HG03196 (cell line): ENCODE data around the gene PGM2L1.
"Not testable (repeated sequence)": the region's sequence is repeated elsewhere in the genome, so short reads cannot be mapped to it uniquely, and the experiment has no call there.

Experiments
- ATAC-seq: cut with Tn5 transposase; IDR thresholded peaks from one replicate; pipeline ENCODE4 v1.9.1; 2021; ENCODE audit not compliant: unreplicated experiment

PGM2L1 gene

DNA sequence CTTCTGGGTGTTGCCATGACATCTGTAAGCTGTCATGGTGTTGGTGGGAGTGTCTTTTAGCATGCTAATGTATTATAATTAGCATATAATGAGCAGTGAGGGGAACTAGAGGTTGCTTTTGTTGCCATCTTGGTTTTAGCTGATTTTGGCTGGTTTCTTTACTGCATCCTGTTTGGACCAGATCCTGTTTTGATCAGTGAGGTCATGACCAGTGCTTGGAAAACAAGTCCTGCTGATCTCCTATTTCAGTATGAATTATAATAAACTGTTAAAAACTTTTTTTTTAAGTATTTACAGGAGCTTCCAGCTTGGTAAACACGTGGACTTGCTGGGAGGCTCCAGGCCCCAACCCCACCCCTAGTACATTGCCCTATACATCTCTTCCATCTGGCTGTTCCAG lies 56.3 kb downstream of the PGM2L1 start:
- ATAC-seq, result no peak

DNA sequence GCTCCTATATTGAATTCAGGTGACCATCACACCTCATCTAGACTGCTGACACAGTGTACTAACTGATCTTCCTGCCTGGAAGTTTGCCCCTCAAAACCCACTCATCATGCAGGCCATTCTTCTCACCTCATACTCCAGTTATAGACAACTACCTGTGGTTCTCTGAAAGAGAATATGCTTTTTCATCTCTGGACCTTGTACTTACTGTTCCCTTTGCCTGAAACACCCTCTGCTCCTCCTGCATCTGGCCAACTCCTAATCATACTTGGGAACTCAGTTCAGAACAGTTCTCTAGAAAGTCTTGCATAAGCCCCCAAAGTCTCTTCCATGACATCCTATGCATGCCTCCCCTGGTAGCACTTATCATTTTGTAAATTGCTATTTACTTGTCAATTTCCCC lies 58.6 kb downstream of the PGM2L1 start:
- no peak for ATAC-seq

DNA sequence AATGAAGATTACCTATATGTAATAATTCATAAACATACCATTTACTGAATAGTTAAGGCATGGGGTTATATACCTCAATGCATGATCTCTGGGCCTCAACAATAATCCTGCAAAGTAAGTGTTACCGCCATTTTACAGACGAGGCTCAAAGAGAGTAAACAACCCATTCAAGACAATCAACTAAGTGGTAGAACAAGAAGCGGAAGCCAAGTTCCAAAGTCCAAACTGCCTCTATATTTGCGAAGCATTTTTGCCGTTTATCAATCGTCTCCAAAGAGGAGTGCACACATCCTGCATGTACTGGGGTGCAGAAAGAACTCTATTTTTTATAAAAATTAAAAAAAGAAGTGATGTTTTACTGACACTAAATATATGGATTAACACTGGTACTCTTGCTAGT lies 59.3 kb downstream of the PGM2L1 start:
- no peak for ATAC-seq

DNA sequence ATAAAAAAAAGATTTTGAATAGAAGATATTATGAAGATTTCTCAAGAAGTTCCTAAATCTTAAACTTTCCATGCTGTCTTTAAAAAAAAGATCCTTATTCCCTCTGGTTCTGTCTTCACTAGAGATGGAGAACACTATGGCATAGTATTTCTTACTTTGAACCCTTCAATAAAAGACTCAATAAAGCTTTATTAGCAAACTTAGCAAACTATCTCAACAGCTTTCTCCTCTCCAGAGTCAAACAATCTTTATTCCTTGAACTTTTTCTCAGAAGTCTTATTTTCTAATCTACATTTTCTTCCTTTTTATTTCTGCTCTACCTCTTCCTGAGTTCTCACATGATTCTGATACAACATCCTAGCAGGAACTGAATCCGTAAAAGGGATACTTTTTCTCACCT lies 65.0 kb downstream of the PGM2L1 start:
- ATAC-seq, result no peak

DNA sequence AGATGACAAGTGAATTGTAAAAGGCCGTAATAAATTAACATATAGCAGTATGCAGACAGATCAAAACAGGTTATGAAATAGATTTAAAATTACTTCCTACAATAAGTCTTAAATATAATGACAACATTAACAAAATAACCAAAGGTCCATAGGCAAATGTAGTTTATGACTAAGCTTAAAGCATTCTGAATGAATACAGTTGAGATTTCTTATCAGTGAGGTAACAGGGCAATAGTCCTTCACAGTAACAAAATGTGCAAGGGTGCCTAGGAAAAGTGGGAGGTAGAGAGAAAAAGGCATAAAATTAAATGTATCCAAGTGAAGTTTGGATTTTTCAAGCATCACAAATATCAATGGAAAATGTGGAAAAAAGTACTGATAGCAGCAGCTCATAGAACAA lies 65.9 kb downstream of the PGM2L1 start:
- ATAC-seq, result no peak

DNA sequence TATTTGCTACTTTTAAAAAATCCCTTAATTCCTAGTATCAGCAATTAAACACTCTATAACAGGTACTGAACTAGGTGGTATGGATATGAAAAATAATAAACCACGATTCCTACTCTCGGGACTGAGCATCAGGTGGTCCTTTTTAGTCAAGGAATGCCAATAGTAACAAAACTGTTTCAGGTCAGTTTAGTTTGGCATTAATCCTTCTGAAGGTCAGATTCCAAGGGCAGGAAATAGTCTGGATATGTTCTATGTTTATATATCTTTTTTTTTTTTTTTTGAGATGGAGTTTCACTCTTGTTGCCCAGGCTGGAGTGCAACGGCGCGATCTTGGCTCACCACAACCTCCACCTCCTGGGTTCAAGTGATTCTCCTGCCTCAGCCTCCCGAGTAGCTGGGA lies 67.2 kb downstream of the PGM2L1 start:
- not testable (repeated sequence) for ATAC-seq

DNA sequence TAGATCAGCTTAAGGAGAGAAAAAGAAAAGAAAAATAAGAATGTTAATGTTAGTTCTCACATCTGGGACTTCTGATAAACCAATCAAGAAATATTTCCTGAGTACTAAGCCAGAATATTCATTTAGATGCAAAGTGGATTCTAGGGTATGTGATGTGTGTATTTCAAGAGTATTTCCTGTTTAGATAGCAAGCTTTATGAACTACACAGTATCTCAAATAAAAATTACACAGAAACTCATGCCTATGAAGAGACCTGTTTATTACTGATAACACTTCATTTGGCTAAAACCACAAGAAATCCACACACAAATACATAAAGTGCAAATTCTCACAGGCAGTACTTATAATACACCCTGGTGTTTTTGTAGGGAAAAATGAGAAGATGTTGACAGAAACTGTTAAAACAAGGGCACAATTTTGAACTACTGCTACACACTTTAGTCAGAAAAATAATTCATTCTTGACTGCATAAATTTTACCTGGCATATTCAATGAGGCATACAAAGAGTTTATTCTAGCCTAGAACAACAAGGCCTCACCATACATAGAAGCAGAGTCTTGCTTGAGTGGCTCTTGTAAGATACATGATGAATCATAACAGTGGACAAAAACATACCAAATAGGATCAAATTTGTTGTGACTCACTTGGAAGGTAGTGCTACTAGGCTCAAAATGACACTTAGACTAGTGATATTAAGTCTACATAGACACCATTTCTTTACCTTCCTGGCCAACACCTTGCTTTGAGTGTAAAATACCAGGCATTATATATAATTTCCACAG lies 68.0 kb downstream of the PGM2L1 start:
- ATAC-seq, result no peak

DNA sequence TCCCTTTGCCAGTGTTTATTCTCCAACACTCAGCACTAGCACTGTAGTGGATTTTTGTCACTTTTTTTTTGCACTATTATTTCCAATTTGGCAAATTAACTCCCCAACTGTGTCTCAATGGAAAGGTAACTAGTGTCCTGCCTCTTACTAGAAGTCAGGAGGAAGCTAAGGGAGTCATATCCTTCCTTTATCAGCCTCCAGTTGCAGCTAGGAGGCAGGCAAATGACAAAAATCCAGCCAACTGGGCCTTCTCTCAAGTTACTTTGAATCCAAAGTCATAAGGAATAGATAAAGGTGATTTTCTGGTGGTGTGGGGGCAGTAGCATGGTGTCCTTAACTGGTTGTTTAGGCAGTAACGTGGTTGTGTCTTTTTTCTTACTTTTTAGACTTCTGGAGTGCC lies 71.2 kb downstream of the PGM2L1 start:
- no peak for ATAC-seq

DNA sequence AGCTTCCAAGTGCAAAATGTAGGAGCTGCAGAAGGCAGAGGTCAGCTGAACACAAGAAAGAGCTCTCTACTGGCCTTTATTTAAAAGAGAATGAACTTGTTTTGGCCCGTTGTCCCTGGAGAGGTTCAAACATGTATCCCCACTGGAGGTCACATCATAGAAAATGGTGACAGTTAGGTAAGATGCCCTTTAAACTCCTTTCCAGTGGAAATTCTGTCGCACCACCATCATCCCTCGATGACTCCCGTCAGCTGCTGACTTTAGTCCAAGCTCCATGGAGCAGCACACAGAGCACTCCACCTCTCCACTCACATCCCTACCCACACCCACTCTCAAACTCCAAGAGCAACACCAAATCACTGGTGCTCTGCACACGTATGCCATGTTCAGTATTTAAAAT lies 71.6 kb downstream of the PGM2L1 start:
- ATAC-seq, result no peak

DNA sequence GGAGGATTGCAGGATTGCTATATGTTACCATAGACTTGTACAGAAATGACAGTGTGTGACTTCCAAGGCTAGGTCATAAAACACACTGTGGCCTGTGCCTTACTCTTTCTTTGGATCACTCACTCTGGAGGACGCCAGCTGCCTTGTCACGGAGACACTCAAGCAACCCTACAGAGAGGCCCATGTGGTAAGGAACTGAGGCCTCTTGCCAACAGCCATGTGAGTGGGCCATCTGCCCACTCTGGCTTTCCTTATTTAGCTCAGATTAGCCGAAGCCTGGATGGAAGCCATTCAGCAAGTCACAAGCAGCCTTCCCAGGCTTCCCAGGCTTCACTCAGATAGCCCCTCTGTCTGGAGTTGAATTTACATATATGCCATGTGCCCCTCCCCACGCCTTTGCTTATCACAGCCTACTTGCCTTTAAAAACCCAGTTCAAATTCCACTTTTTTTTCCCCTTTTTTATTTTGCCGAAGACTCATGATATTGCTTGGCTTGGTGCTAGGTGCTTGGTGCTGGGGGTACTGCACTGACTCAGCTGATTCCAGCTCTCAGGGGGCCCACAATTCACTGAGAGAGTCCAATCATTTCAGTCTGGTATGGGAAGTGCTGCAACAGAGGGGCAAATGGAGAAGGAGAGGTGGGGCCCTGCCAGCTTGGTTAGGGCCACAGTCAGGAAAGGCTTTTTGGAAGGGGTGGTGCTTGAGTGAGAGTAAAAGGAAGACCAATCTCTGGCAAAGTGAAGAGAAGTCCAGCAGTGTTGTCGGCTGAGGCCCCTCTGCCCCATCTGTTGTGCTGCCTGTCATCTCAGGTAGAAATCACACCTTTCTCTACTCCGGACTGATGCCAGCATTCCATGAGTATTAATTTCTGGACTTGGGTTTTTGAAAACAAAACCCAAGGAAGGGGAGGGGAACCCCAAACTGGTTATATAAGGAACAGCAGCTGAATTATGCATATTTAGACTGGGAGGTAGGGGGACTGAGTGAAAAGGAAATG lies 72.3 kb downstream of the PGM2L1 start:
- no peak for ATAC-seq

DNA sequence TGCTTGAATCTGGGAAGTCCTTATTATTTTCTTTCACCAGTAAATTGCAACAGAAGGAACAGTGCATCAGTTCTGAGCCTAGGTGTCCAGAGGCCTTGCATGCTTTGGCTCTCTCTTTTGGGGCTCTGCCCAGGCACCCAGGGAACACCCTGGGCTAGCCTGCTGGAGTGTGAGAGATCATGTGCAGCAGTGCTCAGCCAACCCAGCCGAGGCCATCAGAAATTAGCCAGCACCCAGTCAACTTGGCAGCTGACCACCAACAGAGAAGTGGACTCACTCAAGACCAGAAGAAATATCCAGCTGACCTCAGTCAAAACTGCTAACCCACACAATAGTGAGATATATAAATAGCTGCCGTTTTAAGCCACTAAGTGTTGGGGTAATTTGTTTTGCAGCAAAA lies 75.6 kb downstream of the PGM2L1 start:
- ATAC-seq, result no peak

DNA sequence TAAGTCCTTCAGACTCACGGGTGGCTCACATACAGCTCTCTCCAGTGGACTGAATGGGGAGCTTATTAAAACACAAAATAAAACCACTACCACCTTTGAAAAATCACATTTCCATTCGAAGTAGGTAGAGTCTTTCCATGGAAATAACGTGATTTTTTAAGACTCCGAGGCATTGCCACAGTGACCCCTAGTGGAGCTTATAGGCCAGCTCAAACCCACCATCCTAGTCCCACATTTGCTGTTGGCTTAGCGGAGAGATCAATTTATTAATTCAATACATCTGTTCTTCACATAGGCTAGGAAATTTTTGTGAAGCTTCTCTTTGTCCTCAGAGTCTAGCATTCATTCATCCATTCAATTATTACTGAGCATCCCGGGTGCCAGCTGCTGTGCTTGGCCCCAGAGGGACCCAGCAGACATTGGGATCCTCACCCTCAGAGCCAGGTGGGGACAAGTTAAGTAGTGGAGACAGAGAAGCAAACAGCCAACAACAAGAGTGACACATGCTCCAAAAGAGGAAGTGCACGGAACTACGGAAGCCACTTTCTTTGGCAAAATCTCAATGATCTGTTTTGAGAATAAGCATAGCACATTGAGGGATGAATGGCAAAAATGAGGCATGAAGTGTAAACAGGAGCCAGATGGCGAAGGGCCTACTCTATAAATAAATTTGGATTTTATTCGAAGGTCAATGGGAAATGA lies 76.6 kb downstream of the PGM2L1 start:
- no peak for ATAC-seq

DNA sequence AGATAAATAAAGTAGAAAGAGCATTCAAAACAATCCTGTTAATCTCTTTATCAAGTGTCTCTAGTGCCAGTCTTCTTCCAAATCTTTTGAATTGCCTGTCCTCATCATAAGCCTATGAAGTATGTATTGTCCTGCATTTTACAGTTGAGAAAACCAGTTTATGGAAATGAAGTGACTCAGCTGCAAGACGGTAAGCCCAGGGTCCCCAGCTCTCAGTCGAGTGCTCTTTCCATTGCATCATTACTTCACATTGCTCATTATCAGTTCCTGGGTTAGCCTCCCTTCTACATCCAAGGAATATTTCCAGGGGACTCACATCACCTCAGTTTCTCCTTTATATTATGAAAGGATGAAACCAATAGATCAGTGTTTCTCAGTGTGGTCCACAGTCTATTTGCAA lies 77.7 kb downstream of the PGM2L1 start:
- no peak for ATAC-seq

DNA sequence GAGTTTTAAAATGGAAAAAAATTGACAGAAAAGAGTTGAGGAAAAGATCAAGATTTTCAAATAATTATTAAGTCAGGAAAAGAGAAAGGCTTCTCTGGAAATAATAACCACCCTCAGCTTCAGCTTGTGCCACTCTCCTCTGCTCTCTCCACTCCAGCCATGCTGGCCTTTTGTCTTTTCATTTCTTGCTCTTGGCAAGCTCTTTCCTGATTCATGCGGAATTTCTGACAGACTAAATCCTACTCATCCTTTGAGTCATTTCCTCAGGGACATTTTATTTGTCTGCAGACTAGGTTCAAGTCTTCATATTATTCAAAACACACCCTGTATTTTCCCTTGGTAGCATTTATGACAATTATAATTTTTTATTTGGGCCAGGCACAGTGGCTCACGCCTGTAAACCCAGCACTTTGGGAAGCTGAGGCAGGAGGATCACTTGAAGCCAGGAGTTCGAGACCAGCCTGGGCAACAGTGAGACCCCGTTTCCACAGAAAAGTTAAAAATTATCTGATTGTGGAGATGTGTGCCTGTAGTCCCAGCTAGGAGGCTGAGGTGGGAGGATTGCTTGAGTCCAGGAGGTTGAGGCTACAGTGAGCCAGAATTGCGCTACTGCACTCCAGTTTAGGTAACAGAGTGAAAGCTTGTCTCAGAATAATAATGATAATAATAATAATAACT lies 79.0 kb downstream of the PGM2L1 start:
- no peak for ATAC-seq

DNA sequence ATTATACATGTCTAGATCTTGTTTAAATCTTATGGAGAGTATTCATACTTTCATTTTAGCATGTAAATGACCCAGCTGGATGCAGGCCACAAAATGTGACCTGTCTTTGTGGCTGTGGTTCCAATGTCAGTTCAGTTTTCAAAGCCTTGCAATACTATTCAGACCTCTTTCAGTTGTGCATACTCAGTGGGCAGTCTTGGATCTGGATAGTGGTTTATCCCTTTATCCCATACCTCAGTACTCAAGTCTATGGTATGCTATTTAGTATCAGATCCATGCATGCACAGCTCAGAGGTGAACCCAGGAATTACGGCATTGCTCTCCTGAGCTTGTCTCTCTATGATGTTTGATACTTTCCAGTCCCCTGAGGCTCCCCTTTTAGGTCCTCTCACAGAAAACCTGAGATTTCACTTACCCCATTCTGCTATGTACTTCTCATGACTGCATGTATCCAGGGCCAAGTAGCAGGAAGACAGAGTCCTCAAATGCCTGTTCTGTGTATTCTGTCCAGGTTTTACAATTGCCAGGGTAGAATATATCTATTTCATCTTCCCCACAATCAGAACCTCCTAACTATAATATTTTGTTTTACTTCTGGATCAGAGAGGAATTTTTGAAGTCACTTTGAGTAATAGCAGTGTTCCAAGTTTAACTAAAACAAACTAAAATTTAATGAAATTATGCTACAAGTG lies 79.8 kb downstream of the PGM2L1 start:
- ATAC-seq, result no peak

DNA sequence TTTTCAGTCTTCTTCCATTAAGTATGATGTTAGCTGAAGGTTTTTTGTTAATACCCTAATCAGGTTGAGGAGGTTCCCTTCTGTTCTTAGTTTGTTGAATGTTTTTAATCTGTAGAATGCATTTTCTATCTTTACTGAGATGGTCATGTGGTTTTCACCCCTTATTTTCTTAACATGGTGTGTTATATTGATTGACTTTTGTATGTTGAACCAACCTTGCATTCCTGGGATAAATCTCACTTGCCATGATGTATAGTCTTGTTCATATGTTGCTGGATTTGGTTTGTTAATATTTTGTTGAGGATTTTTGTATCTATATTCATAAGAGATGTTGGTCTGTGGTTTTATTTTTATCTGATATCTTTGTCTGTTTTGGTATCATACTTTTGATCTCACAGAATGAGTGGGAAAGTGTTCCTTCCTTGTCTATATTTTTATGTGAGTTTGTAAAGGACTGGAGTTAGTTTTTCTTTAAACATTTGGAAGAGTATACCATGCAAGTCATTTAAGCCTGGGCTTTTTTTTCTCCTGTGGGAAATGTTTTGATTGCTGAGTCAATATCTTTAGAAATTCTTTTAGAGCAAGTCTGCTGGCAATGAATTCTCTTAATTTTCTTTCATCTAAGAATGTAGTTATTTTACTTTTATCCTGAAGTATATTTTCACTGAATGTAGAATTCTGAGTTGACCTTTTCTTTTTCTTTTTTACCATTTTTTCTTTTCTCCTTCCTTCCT lies 81.3 kb downstream of the PGM2L1 start:
- no peak for ATAC-seq

DNA sequence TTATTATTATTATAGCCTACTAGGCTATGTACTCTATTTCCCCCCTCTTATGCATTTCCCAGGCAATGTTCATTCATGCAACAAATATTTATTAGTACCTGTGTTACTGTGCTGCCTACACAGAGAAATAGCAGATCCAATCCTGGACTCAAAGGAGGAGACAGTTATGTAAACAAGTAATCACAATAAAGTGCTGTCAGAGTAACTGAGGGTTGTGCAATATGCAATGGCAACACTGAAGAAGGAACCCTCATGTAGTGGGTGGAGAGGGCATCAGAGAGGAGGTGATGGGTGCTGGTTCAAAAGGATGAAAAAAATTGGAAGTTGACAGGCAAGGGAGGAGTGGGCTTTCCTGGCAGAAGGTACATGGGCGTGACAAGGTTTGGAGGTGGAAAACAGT lies 85.9 kb downstream of the PGM2L1 start:
- ATAC-seq, result no peak

DNA sequence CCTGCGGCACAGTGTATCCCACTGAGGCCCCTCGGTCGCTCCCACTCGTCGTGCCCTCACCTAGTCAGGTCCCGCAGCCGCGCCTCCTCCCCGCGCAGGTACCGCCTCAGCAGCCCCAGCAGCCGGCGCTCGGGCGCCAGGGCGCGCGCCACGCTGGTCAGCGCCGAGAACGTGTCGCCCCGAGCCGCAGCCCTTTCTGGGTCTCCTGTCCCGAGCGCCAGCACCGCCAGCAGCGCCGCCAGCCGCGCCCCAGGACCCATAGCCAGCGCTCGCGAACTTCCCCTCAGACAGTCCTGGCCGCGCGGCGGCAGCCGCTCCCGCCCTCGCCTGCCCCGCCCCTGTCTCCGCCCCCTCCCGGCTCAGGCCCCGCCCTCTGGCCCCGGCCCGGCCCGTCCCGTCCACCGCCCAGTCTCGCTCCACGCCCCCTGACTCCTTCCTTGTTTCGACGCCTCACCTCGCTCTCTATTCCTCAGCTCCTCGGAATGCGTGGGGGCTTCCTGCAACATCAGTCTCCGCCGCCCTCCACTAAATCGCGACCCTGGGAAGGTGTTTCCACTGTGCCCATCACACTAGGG lies 86.8 kb downstream of the PGM2L1 start, which contains the start of gene P4HA3:
Gene P4HA3 (minus strand): TSS at position 289 of the 575 bp plus-strand sequence. CDS start 29 bp downstream, at position 260.
- no peak for ATAC-seq

DNA sequence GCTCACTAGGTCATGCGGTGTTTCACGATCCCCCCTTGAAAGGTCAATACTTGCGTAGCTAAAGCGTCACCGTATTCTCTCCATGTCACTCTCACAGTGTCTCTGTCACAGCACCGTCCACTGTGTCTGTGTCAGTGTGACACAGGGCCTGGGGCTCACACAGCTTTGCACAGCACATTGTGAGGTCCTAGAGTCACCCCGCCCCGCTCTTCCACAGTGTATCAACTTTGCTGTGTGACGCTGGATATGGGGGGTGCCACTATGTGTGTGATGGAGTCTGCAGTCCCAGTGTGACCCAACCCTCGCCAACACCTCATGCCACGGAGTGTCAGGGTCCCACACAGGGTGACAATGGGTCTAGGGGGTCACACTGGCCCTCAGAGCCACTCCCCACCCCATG lies 87.4 kb downstream of the PGM2L1 start:
- ATAC-seq, result no peak
